Activated naive CD8-positive, alpha-beta T cell treated with anti-CD3 and anti-CD28 coated beads, Interleukin-2, amount 10 ng/mL, durations not matched to agents 7 days and 5 days (primary cell): ENCODE results near the gene PFDN4. TPM values are rescaled to one million over a fixed set of nuclear protein-coding genes. Genes with fewer than 3 reads are reported as not detected.

Experiments used
- ATAC-seq: fragments of 150-1000 bp; cut with Tn5 transposase; one replicate; pipeline ENCODE4 v1.10.0; 2021; ENCODE audit warnings: low read depth, moderate library complexity
- POLR2A ChIA-PET: fragments of 350-600 bp; sonication (Branson Sonifier 250); formaldehyde crosslinking; loops from one replicate; lab custom pipeline; 2021; ENCODE audit warnings: antibody characterized with exemption; lab: Charles Lee
- DNase-seq: peaks from one replicate; pipeline ENCODE4 v3.0.0; 2021
- H3K27ac Mint-ChIP-seq: one replicate; pipeline ENCODE4 v1.8.0; 2022; ENCODE audit warnings: mild to moderate bottlenecking, mixed read lengths
- H3K27me3 Mint-ChIP-seq: one replicate; pipeline ENCODE4 v1.8.0; 2022; ENCODE audit warnings: mild to moderate bottlenecking, moderate library complexity, mixed read lengths
- H3K36me3 Mint-ChIP-seq: one replicate; pipeline ENCODE4 v1.8.0; 2021; ENCODE audit warnings: mild to moderate bottlenecking, mixed read lengths
- H3K4me1 Mint-ChIP-seq: one replicate; pipeline ENCODE4 v1.8.0; 2021; ENCODE audit warnings: mixed read lengths
- H3K4me3 Mint-ChIP-seq: one replicate; pipeline ENCODE4 v1.8.0; 2022; ENCODE audit warnings: mild to moderate bottlenecking, moderate library complexity, mixed read lengths
- H3K9me3 Mint-ChIP-seq: one replicate; pipeline ENCODE4 v1.8.0; 2021; ENCODE audit warnings: mixed read lengths
- total RNA-seq, 2 experiments: library from RNA; stranded (reverse); gene quantifications; one replicate each; pipeline ENCODE4 v1.2.3, GENCODE V29; 2021

Gene PFDN4
- total RNA-seq, 2 experiments from 2014 or later, result 16.5 to 18.6 TPM

- H3K27ac Mint-ChIP-seq, result no peak overlapping the region
- no peak for DNase-seq
- no peaks in the 10 kb centered on the region for H3K36me3 Mint-ChIP-seq
- POLR2A ChIA-PET, result no interaction called here
- peaks cover 52% of the 10 kb centered on the region for H3K27me3 Mint-ChIP-seq
- no peak overlapping the region for H3K4me3 Mint-ChIP-seq
- peaks cover 2% of the 10 kb centered on the region for H3K4me1 Mint-ChIP-seq
- no peak for ATAC-seq
- no peaks in the 10 kb centered on the region for H3K9me3 Mint-ChIP-seq
Observed at GRCh38 chr20:54167909-54168872, 39.7 kb upstream of the PFDN4 start.

GRCh38 chr20:54168961-54169862, 38.7 kb upstream of the PFDN4 start:
- ATAC-seq, result no peak
- DNase-seq, result no peak
- Mint-ChIP-seq H3K27ac (no peak overlapping the region), H3K9me3 (no peaks in the 10 kb centered on the region), H3K4me1 (peaks cover 8% of the 10 kb centered on the region), H3K27me3 (peaks cover 60% of the 10 kb centered on the region), H3K36me3 (no peaks in the 10 kb centered on the region), H3K4me3 (no peak overlapping the region)
- POLR2A ChIA-PET, result no interaction called here

- Mint-ChIP-seq H3K4me1 (peaks cover 14% of the 10 kb centered on the region), H3K9me3 (no peaks in the 10 kb centered on the region), H3K27me3 (peaks cover 68% of the 10 kb centered on the region), H3K36me3 (no peaks in the 10 kb centered on the region), H3K27ac (no peak overlapping the region), H3K4me3 (no peak overlapping the region)
- DNase-seq (no peak), ATAC-seq (no peak)
- POLR2A ChIA-PET, result no interaction called here
Observed at GRCh38 chr20:54170026-54170471, 37.8 kb upstream of the PFDN4 start.

- DNase-seq, result no peak
- Mint-ChIP-seq H3K4me3 (no peak overlapping the region), H3K9me3 (no peaks in the 10 kb centered on the region), H3K36me3 (no peaks in the 10 kb centered on the region), H3K27me3 (peaks cover 76% of the 10 kb centered on the region), H3K4me1 (peaks cover 14% of the 10 kb centered on the region), H3K27ac (no peak overlapping the region)
- POLR2A ChIA-PET, result no interaction called here
- no peak for ATAC-seq
Observed at GRCh38 chr20:54170963-54171362, 36.9 kb upstream of the PFDN4 start.

- Mint-ChIP-seq H3K27ac (no peak overlapping the region), H3K4me3 (no peak overlapping the region), H3K4me1 (peaks cover 14% of the 10 kb centered on the region), H3K36me3 (no peaks in the 10 kb centered on the region), H3K27me3 (peaks cover 85% of the 10 kb centered on the region), H3K9me3 (no peaks in the 10 kb centered on the region)
- no peak for DNase-seq
- POLR2A ChIA-PET, result no interaction called here
- ATAC-seq, result no peak
Observed at GRCh38 chr20:54172532-54172855, 35.4 kb upstream of the PFDN4 start.

- no peak for ATAC-seq
- POLR2A ChIA-PET, result no interaction called here
- Mint-ChIP-seq H3K36me3 (no peaks in the 10 kb centered on the region), H3K27ac (no peak overlapping the region), H3K9me3 (no peaks in the 10 kb centered on the region), H3K4me1 (peaks cover 14% of the 10 kb centered on the region), H3K4me3 (peak overlapping the region; percentile 50), H3K27me3 (peaks cover 87% of the 10 kb centered on the region)
- DNase-seq, result peak; percentile 36
Observed at GRCh38 chr20:54172856-54173652, 34.8 kb upstream of the PFDN4 start.

GRCh38 chr20:54173653-54174456, 34.0 kb upstream of the PFDN4 start, which contains the start of gene CYP24A1:
CYP24A1 (minus strand) TSS chr20:54173986; CDS start chr20:54173579, 407 bp downstream.
- peaks cover 85% of the 10 kb centered on the region for H3K27me3 Mint-ChIP-seq
- ATAC-seq, result no peak

GRCh38 chr20:54174457-54175175, 33.3 kb upstream of the PFDN4 start:
- ATAC-seq (no peak), DNase-seq (no peak)
- Mint-ChIP-seq H3K27me3 (peaks cover 78% of the 10 kb centered on the region), H3K4me3 (peak overlapping the region; percentile 55), H3K27ac (no peak overlapping the region), H3K36me3 (no peaks in the 10 kb centered on the region), H3K4me1 (peaks cover 12% of the 10 kb centered on the region), H3K9me3 (no peaks in the 10 kb centered on the region)
- POLR2A ChIA-PET, result no interaction called here

More at GRCh38 chr20:54173653-54174456, 34.0 kb upstream of the PFDN4 start, which contains the start of gene CYP24A1:
- POLR2A ChIA-PET, result no interaction called here
- DNase-seq, result peak; percentile 40
- Mint-ChIP-seq H3K4me3 (peak within 1 kb of the TSS; percentile 55), H3K9me3 (no peaks in the 10 kb centered on the region), H3K27ac (no peak within 1 kb of the TSS), H3K36me3 (no peaks in the 10 kb centered on the region), H3K4me1 (peaks cover 12% of the 10 kb centered on the region)

GRCh38 chr20:54176610-54177009, 31.3 kb upstream of the PFDN4 start:
- POLR2A ChIA-PET, result no interaction called here
- Mint-ChIP-seq H3K4me3 (no peak overlapping the region), H3K36me3 (no peaks in the 10 kb centered on the region), H3K4me1 (peaks cover 12% of the 10 kb centered on the region), H3K27me3 (peaks cover 69% of the 10 kb centered on the region), H3K9me3 (no peaks in the 10 kb centered on the region), H3K27ac (no peak overlapping the region)
- DNase-seq (no peak), ATAC-seq (no peak)

GRCh38 chr20:54177378-54177777, 30.5 kb upstream of the PFDN4 start:
- Mint-ChIP-seq H3K36me3 (no peaks in the 10 kb centered on the region), H3K4me3 (no peak overlapping the region), H3K9me3 (no peaks in the 10 kb centered on the region), H3K27me3 (peaks cover 61% of the 10 kb centered on the region), H3K4me1 (peaks cover 12% of the 10 kb centered on the region), H3K27ac (no peak overlapping the region)
- ATAC-seq, result no peak
- DNase-seq, result no peak
- POLR2A ChIA-PET, result no interaction called here

- Mint-ChIP-seq H3K4me1 (peaks cover 12% of the 10 kb centered on the region), H3K9me3 (no peaks in the 10 kb centered on the region)
- DNase-seq, result no peak
Observed at GRCh38 chr20:54178256-54178655, 29.6 kb upstream of the PFDN4 start.

GRCh38 chr20:54179946-54180345, 27.9 kb upstream of the PFDN4 start:
- POLR2A ChIA-PET, result no interaction called here

More at GRCh38 chr20:54178256-54178655, 29.6 kb upstream of the PFDN4 start:
- peaks cover 55% of the 10 kb centered on the region for H3K27me3 Mint-ChIP-seq
- POLR2A ChIA-PET, result no interaction called here
- no peak overlapping the region for H3K27ac Mint-ChIP-seq
- no peaks in the 10 kb centered on the region for H3K36me3 Mint-ChIP-seq
- H3K4me3 Mint-ChIP-seq, result no peak overlapping the region
- no peak for ATAC-seq

More at GRCh38 chr20:54179946-54180345, 27.9 kb upstream of the PFDN4 start:
- Mint-ChIP-seq H3K27me3 (peaks cover 47% of the 10 kb centered on the region), H3K27ac (no peak overlapping the region), H3K9me3 (no peaks in the 10 kb centered on the region), H3K4me1 (no peaks in the 10 kb centered on the region), H3K36me3 (no peaks in the 10 kb centered on the region), H3K4me3 (no peak overlapping the region)
- DNase-seq (no peak), ATAC-seq (no peak)
